HepG2 (cell line): ENCODE measurements around the gene HDHD3. TPM values are rescaled to one million over a fixed set of nuclear protein-coding genes. Genes with fewer than 3 reads are reported as not detected.
"Not testable (repeated sequence)": the region's sequence is repeated elsewhere in the genome, so short reads cannot be mapped to it uniquely, and the experiment has no call there.

Source experiments
- ATAC-seq: fragments of 200-7000 bp; cut with Tn5 transposase; 3 replicates; pipeline ENCODE4 v1.9.1; 2020; ENCODE audit warnings: mild to moderate bottlenecking, moderate library complexity
- BruUV-seq: library from RNA; stranded (reverse); fragments of 400-500 nt; replicated peaks from 2 replicates; lab custom pipeline; 2021; lab: Mats Ljungman, UMichigan
- CTCF ChIA-PET: fragments of 300-600 bp; formaldehyde crosslinking; extraction: SDS; loops from one replicate; lab custom pipeline; 2021; ENCODE audit warnings: low total read pairs, inconsistent platforms, low intra/inter-chr PET ratio; lab: Yijun Ruan, JAX
- POLR2A ChIA-PET: fragments of 350-600 bp; sonication (Branson Sonifier 250); formaldehyde crosslinking; loops from one replicate; lab custom pipeline; 2020; ENCODE audit warnings: antibody characterized with exemption, inconsistent platforms; lab: Yijun Ruan, JAX
- DNase-seq: peaks from one replicate; pipeline ENCODE4 v3.0.0-alpha.2; 2015; ENCODE audit warnings: low spot score
- FAIRE-seq: peaks from 3 replicates; lab custom pipeline; 2011; peaks lifted over from hg19 to GRCh38; lab: Jason Lieb, UNC
- H2AFZ ChIP-seq: one replicate; pipeline ENCODE4 v1.6.1; 2011; ENCODE audit warnings: low read length, inconsistent platforms
- H3K27ac ChIP-seq: fragments of 300-600 bp; 3 replicates; pipeline ENCODE4 v1.8.0; 2011; ENCODE audit warnings: mixed run types, mild to moderate bottlenecking, mixed read lengths, low read length, inconsistent platforms; ENCODE audit not compliant: insufficient read depth; ENCODE audit errors: extremely low read length
- H3K27me3 ChIP-seq, 2 experiments: fragments of 200-600 bp in 1 of 2; 2 replicates in 1 of 2; 3 replicates in 1 of 2; pipeline versions ENCODE4 v1.6.0 to v1.8.0; 2011; ENCODE audit warnings: low read length in 2 of 2, mild to moderate bottlenecking in 2 of 2, moderate library complexity in 2 of 2, inconsistent platforms in 1 of 2; ENCODE audit not compliant: insufficient read depth in 2 of 2, control insufficient read depth in 1 of 2
- H3K36me3 ChIP-seq, 2 experiments: fragments of 200-600 bp in 1 of 2; replicated peaks in 1 of 2; 2 replicates in 1 of 2; 3 replicates in 1 of 2; pipeline versions ENCODE4 v1.5.1 to v1.8.0; 2011; ENCODE audit warnings: low read length in 2 of 2, inconsistent platforms in 1 of 2; ENCODE audit not compliant: insufficient read depth in 2 of 2, control insufficient read depth in 1 of 2
- H3K4me1 ChIP-seq: 2 replicates; pipeline ENCODE4 v1.5.1; 2012; ENCODE audit warnings: low read length, inconsistent platforms; ENCODE audit not compliant: insufficient read depth
- H3K4me2 ChIP-seq: 2 replicates; pipeline ENCODE4 v1.6.0; 2011; ENCODE audit warnings: low read depth, low read length, inconsistent platforms
- H3K4me3 ChIP-seq, 3 experiments: fragments of 200-600 bp in 1 of 3; sonication (generic), shearing (Covaris generic) in 1 of 3; replicated peaks in 1 of 3; 2 replicates each; pipeline ENCODE4 v1.5.1; 2011 to 2016; ENCODE audit warnings: low read length in 3 of 3, inconsistent platforms in 2 of 3, low read depth in 2 of 3, mild to moderate bottlenecking in 2 of 3, control low read depth in 1 of 3, mixed read lengths in 1 of 3; ENCODE audit not compliant: insufficient read depth in 1 of 3
- H3K79me2 ChIP-seq: one replicate; pipeline ENCODE4 v1.6.1; 2011; ENCODE audit warnings: low read length, inconsistent platforms; ENCODE audit not compliant: insufficient read depth
- H3K9ac ChIP-seq: 2 replicates; pipeline ENCODE4 v1.6.0; 2011; ENCODE audit warnings: mild to moderate bottlenecking, low read depth, low read length, inconsistent platforms; ENCODE audit not compliant: insufficient read depth
- H3K9me3 ChIP-seq: 2 replicates; pipeline ENCODE4 v1.5.1; 2012; ENCODE audit warnings: mild to moderate bottlenecking, low read length
- H4K20me1 ChIP-seq: 2 replicates; pipeline ENCODE4 v1.6.0; 2011; ENCODE audit warnings: inconsistent platforms, mild to moderate bottlenecking, low read length, moderate library complexity; ENCODE audit not compliant: insufficient read depth
- DRAP1 ChIP-seq: IDR thresholded peaks from 2 replicates; pipeline ENCODE4 v1.6.1; 2016; ENCODE audit warnings: missing genetic modification reagents, missing compliant biosample characterization
- FOXP1 ChIP-seq, 2 experiments: fragments of 450-650 bp in 1 of 2; IDR thresholded peaks; 2 replicates each; pipeline ENCODE4 v1.6.1; 2017 to 2018; ENCODE audit warnings: antibody characterized with exemption in 1 of 2
- HNF1A ChIP-seq, 2 experiments: sonication (generic) in 1 of 2; formaldehyde crosslinking in 1 of 2; IDR thresholded peaks; 2 replicates each; pipeline versions ENCODE4 v1.4.0 to v1.6.1; 2016 to 2020; ENCODE audit warnings: borderline replicate concordance in 1 of 2, low read depth in 1 of 2, mild to moderate bottlenecking in 1 of 2, missing genetic modification reagents in 1 of 2
- KLF11 ChIP-seq: IDR thresholded peaks from 2 replicates; pipeline ENCODE4 v1.6.1; 2016; ENCODE audit warnings: missing compliant biosample characterization
- NR2F6 ChIP-seq, 2 experiments: IDR thresholded peaks; 2 replicates each; pipeline ENCODE4 v1.6.1; 2016; ENCODE audit warnings: antibody characterized with exemption in 1 of 2, mild to moderate bottlenecking in 1 of 2
- PAXIP1 ChIP-seq: sonication (generic); formaldehyde crosslinking; conservative IDR thresholded peaks from 2 replicates; pipeline ENCODE4 v1.4.0; 2020; ENCODE audit warnings: mild to moderate bottlenecking, missing genetic modification reagents, moderate library complexity
- TCF12 ChIP-seq, 2 experiments: fragments of 450-650 bp in 1 of 2; sonication (generic) in 1 of 2; formaldehyde crosslinking in 1 of 2; IDR thresholded peaks; 2 replicates each; pipeline versions ENCODE4 v1.6.1 to v1.8.0; 2017 to 2022; ENCODE audit warnings: antibody characterized with exemption in 1 of 2, mild to moderate bottlenecking in 1 of 2, missing genetic modification reagents in 1 of 2, moderate library complexity in 1 of 2
- ZNF468 ChIP-seq: sonication (generic); formaldehyde crosslinking; IDR thresholded peaks from 2 replicates; pipeline ENCODE4 v1.8.0; 2022; ENCODE audit warnings: mild to moderate bottlenecking, moderate library complexity, missing genetic modification reagents
- ZNF512 ChIP-seq: sonication (generic); formaldehyde crosslinking; IDR thresholded peaks from 2 replicates; pipeline ENCODE4 v1.4.0; 2020; ENCODE audit warnings: mild to moderate bottlenecking, missing genetic modification reagents
- ZNF761 ChIP-seq: sonication (generic); formaldehyde crosslinking; conservative IDR thresholded peaks from 2 replicates; pipeline ENCODE4 v1.4.0; 2020; ENCODE audit warnings: mild to moderate bottlenecking, missing genetic modification reagents
- WGBS: methylation state at CpG from one replicate; pipeline ENCODE4 v1.1.6; 2017; ENCODE audit warnings: low lambda C conversion rate; 5-methylcytosine and 5-hydroxymethylcytosine counted together
- in situ Hi-C: cut with HindIII; loops from 2 replicates; pipeline ENCODE4 v1.10.0; 2017; ENCODE audit warnings: low pct_unique_long_range_greater_than_20kb; ENCODE audit not compliant: extremely low pct_ligation_motif_present
- intact Hi-C: fragments of 100-400 bp; cut with micrococcal nuclease; formaldehyde crosslinking; loops from one replicate; pipeline ENCODE4 v1.10.0; 2022; ENCODE audit not compliant: unreplicated experiment
- polyA plus RNA-seq, 8 experiments: library from polyadenylated mRNA; depleted of rRNA in 3 of 8; stranded (reverse) in 7 of 8; unstranded in 1 of 8; fragments of >200 nt; fragmentation: Illumina TruSeq in 4 of 8; extraction: Trizol in 4 of 8; gene quantifications; 2 replicates each; pipeline versions ENCODE4 v1.2.1 to v1.2.3, GENCODE V29; 2011 to 2016; ENCODE audit warnings: low read depth in 4 of 8, missing spikeins in 1 of 8, mixed read lengths in 1 of 8; ENCODE audit not compliant: insufficient read depth in 1 of 8
- total RNA-seq, 5 experiments: library from RNA; depleted of rRNA; stranded (reverse); fragments of >200 nt; fragmentation: Illumina TruSeq; extraction: Trizol; gene quantifications; 2 replicates each; pipeline ENCODE4 v1.2.3, GENCODE V29; 2016; ENCODE audit warnings: low read depth in 1 of 5

The HDHD3 gene
- total and polyA plus RNA-seq, 2 of the 13 experiments (the other 11 are each of a cell fraction or from before 2014, with no cell fraction given) = 23.1 to 38.5 TPM

DNA sequence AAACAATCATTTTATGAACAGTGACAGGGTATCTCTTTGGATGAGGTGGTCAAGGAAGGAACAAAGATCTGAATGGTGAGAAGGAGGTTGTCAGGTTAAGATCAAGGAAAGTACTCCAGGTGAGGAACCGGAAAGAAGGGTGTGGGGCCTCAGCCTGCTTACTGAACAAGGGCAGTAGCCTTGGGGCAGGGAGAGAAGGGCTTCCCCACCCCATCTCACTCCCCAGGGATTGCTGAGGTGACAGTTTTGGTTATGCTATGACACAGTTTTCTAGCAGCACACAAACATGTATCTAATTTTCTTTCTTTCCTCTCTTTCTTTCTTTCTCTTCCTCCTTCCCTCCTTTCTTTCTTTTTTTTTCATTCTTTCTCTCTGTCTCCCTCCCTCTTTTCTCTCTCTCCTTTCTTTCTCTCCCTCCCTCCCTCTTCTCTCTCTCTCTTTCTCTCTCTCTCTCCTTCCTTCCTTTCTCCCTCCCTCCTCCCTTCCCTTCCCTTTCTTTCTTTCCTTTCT, 4.1 kb upstream of the HDHD3 start (continued):
- TF ChIP-seq ZNF512 = peak; percentile 98
- TF ChIP-seq ZNF468 (CRISPR knock-in tag) = no peak
- no peak for TF ChIP-seq KLF11 (CRISPR knock-in tag)
- TF ChIP-seq, all 625 proteins: peak for 13

DNA sequence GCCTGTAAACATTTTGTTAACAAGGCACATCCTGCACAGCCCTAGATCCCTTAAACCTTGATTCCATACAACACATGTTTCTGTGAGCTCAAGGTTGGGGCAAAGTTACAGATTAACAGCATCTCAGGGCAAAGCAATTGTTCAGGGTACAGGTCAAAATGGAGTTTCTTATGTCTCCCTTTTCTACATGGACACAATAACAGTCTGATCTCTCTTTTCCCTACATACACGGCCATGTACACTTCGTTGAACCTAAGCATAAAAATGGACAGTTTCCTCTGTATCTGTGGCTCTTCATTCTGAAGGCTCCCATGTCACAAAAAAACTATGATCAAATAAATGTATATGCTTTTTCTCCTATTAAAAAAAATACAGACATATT, 3.0 kb upstream of the HDHD3 start:
- Histone ChIP-seq H3K4me3 (peak overlapping the region in 2 of 3 experiments; percentile 25 to 43; a peak in 2 of 6 replicates), H3K4me2 (peak overlapping the region; percentile 91), H3K79me2 (peaks cover 15% of the 10 kb centered on the region), H3K27ac (peak overlapping the region; percentile 83), H3K9ac (peak overlapping the region; percentile 39; the same call in 1 of the 2 replicates), H3K4me1 (peaks cover 86% of the 10 kb centered on the region)
- in situ Hi-C loops; DNase-seq; H3K36me3 ChIP-seq; H3K27me3 ChIP-seq; H2AFZ ChIP-seq; ATAC-seq; intact Hi-C loops; FAIRE-seq; H3K9me3 ChIP-seq; BruUV-seq; H4K20me1 ChIP-seq; CTCF ChIA-PET; TF ChIP-seq TCF12, NR2F6 (IDR thresholded peaks at IDR 0.05): not testable (repeated sequence)
- POLR2A ChIA-PET = interaction anchor here (0.9 to 1.3 kb wide), 3 partner anchors 8 to 19 kb away, joined by 3 to 4 read pairs (median 4); no protein-coding TSS in a partner anchor
- WGBS = 2% methylated on average over 2 of the region's 2 CpGs
- TF ChIP-seq DRAP1 (CRISPR knock-in tag) = peak; percentile 71
- peak; percentile 76; the same call in 1 of the 2 replicates for TF ChIP-seq PAXIP1 (CRISPR knock-in tag)
- TF ChIP-seq HNF1A (IDR thresholded peaks at IDR 0.05; ENCODE audit: low read depth) = peak; percentile 56; the same call in 1 of the 2 replicates
- TF ChIP-seq HNF1A (CRISPR knock-in tag; IDR thresholded peaks at IDR 0.05; ENCODE audit: borderline replicate concordance) = peak; percentile 74; the same call in 1 of the 2 replicates
- TF ChIP-seq FOXP1 (IDR thresholded peaks at IDR 0.05) = peak; percentile 21; the same call in 1 of the 2 replicates
- TF ChIP-seq FOXP1 (CRISPR knock-in tag; IDR thresholded peaks at IDR 0.05) = peak; percentile 25; the same call in 1 of the 2 replicates
- 0 out of 2 replicates have a peak, but pooled peaks have one; percentile 13 for TF ChIP-seq ZNF761 (CRISPR knock-in tag)
- TF ChIP-seq TCF12 (CRISPR knock-in tag; IDR thresholded peaks at IDR 0.05) = 0 out of 2 replicates have a peak, but pooled peaks have one; percentile 33
- TF ChIP-seq NR2F6 (CRISPR knock-in tag; IDR thresholded peaks at IDR 0.05) = 0 out of 2 replicates have a peak, but pooled peaks have one; percentile 8
